Duodenal mucosa (tissue), 2 donors: Measurements from ENCODE around the gene ABCB1.

Experiments
- H3K27ac ChIP-seq: one replicate; pipeline ENCODE4 v1.7.0; 2013; ENCODE audit warnings: low read depth, low read length
- H3K27me3 ChIP-seq, 2 donors: one replicate each; pipeline ENCODE4 v1.7.0; 2013; ENCODE audit warnings: low read length in 2 of 2, control low read depth in 1 of 2; ENCODE audit not compliant: insufficient read depth in 2 of 2, control insufficient read depth in 1 of 2
- H3K36me3 ChIP-seq, 2 donors: one replicate each; pipeline ENCODE4 v1.7.0; 2013; ENCODE audit warnings: low read length in 2 of 2, control low read depth in 1 of 2; ENCODE audit not compliant: insufficient read depth in 2 of 2, control insufficient read depth in 1 of 2
- H3K4me1 ChIP-seq, 2 donors: one replicate each; pipeline ENCODE4 v1.7.0; 2013; ENCODE audit warnings: low read length in 2 of 2, control low read depth in 1 of 2; ENCODE audit not compliant: insufficient read depth in 2 of 2, control insufficient read depth in 1 of 2
- H3K4me3 ChIP-seq, 2 donors: one replicate each; pipeline ENCODE4 v1.7.0; 2013; ENCODE audit warnings: low read length in 2 of 2, low read depth in 1 of 2
- H3K9ac ChIP-seq, 2 donors: one replicate each; pipeline ENCODE4 v1.7.0; 2013; ENCODE audit warnings: low read length in 2 of 2, low read depth in 1 of 2
- H3K9me3 ChIP-seq, 2 donors: one replicate each; pipeline ENCODE4 v1.7.0; 2013; ENCODE audit warnings: low read length in 2 of 2, control low read depth in 1 of 2; ENCODE audit not compliant: control insufficient read depth in 1 of 2

The ABCB1 gene

DNA sequence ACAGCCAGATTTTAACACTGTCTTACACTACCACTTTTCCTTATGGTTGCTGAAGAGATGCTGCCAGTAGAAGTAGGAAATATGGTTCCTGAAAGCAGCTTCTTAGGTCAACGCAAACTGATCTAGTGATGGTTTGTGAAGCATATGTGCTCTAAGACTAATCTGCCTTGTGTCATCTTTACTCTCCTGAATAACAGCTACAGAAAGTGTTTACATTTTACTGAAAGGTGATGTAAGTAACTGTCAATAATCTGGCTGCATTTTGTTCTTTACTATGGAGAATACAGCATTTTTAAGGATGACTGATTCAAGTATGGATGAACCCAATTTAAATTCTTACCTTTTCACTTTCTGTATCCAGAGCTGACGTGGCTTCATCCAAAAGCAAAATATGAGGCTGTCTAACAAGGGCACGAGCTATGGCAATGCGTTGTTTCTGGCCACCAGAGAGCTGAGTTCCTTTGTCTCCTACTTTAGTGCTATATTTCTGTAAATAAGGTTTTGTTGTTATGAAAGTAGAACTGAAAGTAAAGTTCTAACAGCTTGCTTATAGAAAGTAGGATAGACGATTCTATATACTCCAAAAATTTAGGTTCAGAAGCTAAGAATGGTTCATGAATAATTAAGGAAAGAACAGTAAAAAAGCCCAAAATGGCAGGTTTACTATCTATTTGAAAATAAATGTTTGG lies 95.0 kb downstream of the ABCB1 start:
- H3K9ac ChIP-seq, result no peak overlapping the region
- H3K4me3 ChIP-seq, result no peak overlapping the region
- no peaks in the 10 kb centered on the region for H3K4me1 ChIP-seq
- H3K27me3 ChIP-seq, result no peaks in the 10 kb centered on the region
- H3K36me3 ChIP-seq, result peaks cover 0 to 4% of the 10 kb centered on the region in 2 donors
- H3K9me3 ChIP-seq, result no peaks in the 10 kb centered on the region
- H3K27ac ChIP-seq, result no peak overlapping the region

DNA sequence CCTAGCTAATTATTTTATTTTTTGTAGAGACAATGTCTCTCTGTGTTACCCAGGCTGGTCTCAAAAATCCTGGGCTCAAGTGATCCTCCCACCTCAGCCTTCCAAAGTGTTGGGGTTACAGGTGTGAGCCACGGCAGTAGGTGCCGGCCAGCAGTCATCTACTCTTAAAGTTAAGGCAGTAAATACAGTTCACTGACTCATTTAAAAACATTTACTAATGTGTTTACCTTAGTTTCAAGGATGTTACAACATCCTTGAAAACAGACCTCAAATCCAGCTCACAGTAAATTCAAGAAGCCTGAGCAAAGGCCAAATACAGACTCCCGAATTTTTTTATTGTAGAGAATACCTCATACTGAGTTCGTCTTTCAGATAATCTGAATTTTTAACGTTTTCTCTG lies 95.6 kb downstream of the ABCB1 start:
- no peak overlapping the region for H3K27ac ChIP-seq
- H3K4me3 ChIP-seq, result no peak overlapping the region
- H3K4me1 ChIP-seq, result no peaks in the 10 kb centered on the region
- H3K9me3 ChIP-seq, result no peaks in the 10 kb centered on the region
- H3K27me3 ChIP-seq, result no peaks in the 10 kb centered on the region
- no peak overlapping the region for H3K9ac ChIP-seq
- peaks cover 0 to 4% of the 10 kb centered on the region in 2 donors for H3K36me3 ChIP-seq

DNA sequence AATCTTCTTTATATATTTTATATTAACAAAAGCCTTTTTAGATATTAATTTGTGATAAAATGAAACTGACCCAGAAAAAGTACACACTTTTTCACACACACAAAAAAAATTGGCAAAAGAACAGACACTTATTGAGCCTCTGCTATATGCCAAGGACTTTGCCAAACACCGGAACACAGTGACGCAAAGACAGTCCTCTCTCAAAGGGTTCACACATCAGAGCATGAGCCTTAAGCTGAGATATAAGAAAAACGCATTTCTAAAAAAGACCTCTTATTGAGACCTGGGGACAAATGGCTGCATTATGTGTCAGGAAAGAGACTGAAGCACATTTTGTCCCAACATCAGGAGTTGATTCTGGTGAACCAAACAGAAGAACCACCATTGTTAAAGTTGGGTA lies 101.2 kb downstream of the ABCB1 start:
- no peak overlapping the region for H3K27ac ChIP-seq
- H3K27me3 ChIP-seq, result no peaks in the 10 kb centered on the region
- H3K9ac ChIP-seq, result no peak overlapping the region
- H3K9me3 ChIP-seq, result no peaks in the 10 kb centered on the region
- no peaks in the 10 kb centered on the region for H3K36me3 ChIP-seq
- H3K4me3 ChIP-seq, result no peak overlapping the region
- H3K4me1 ChIP-seq, result no peaks in the 10 kb centered on the region

DNA sequence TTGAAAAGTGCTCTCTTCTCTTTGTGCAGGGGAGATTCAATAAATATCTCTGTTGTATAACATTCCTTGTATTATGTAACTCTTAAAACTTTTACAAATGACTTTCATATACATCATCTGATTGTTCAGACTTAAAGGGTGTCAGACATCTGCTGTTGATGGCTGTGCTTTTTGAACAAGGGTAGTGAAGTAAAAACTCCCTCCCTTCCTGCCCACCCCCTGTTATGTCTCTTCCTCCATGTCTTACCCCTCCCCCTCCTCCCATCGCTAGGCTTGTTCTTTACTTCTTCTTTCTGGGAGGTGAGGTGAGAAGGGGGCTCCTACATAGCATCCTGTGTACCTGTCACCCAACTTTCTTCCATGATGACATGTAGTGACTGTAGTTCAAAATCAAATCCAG lies 101.8 kb downstream of the ABCB1 start:
- Histone ChIP-seq H3K36me3 (no peaks in the 10 kb centered on the region), H3K9ac (no peak overlapping the region), H3K27me3 (no peaks in the 10 kb centered on the region), H3K4me3 (no peak overlapping the region), H3K4me1 (no peaks in the 10 kb centered on the region), H3K27ac (no peak overlapping the region), H3K9me3 (no peaks in the 10 kb centered on the region)

DNA sequence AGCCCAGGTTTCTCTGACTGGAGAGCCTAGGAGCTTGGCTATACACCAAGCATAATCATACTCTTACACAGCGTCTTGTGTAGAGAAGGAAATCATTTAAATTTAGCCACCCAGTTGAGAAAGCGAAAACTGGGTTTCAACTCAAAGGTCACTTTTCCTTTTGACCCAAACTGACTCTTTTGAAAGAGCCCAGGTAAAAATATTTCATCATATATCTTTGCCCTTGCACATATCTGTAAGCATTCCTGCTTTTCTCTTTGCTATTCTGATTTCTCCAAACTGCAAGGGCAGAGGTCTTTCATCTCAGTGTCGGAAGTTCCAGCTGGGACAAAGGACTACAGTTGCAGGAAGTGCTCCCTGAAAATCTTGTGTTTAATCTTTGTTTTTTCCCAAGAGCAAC lies 103.2 kb downstream of the ABCB1 start:
- Histone ChIP-seq H3K9me3 (no peaks in the 10 kb centered on the region), H3K4me1 (no peaks in the 10 kb centered on the region), H3K27me3 (no peaks in the 10 kb centered on the region)

DNA sequence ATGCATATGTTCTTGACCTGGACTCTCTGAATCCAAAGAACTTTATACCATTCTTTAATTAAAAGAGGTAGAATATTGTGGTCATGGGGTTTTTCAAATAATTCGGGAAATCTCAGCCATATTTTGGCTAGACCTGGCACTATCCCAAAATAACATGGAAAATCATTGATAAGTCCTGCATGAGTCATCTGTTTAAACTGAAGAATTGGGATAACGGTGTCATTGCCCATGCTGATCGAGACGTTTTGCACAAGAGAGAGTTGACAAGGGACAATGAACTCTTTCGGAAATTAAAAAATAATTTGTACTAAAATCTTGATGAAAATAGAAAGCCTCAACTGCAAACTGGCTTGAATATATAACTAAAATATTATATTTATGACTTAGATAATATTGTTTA lies 105.3 kb downstream of the ABCB1 start:
- Histone ChIP-seq H3K4me3 (no peak overlapping the region), H3K27ac (no peak overlapping the region), H3K4me1 (no peaks in the 10 kb centered on the region), H3K27me3 (peaks cover 0 to 2% of the 10 kb centered on the region in 2 donors), H3K9ac (no peak overlapping the region), H3K9me3 (no peaks in the 10 kb centered on the region), H3K36me3 (no peaks in the 10 kb centered on the region)

More for the DNA sequence above, 103.2 kb downstream of the ABCB1 start:
- no peak overlapping the region for H3K9ac ChIP-seq
- no peak overlapping the region for H3K27ac ChIP-seq
- no peaks in the 10 kb centered on the region for H3K36me3 ChIP-seq
- no peak overlapping the region for H3K4me3 ChIP-seq

DNA sequence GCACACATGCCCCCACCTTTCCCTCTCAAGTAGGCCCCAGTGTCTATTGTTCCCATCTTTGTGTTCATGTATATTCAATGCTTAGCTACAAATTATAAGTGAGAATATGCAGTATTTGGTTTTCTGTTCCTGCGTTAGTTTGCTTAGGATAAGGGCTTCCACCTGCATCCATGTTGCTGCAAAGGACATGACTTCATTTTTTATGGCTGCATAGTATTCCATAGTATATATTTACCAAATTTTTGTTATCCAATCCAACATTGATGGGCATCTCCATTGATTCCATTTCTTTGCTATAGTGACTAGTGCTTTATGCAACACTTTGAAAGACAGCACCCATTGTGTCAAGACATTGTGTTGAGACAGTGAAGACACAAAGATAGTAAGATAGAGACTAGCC lies 106.2 kb downstream of the ABCB1 start:
- Histone ChIP-seq H3K9me3 (no peaks in the 10 kb centered on the region), H3K27me3 (peaks cover 0 to 2% of the 10 kb centered on the region in 2 donors), H3K4me3 (no peak overlapping the region), H3K4me1 (no peaks in the 10 kb centered on the region), H3K27ac (no peak overlapping the region), H3K9ac (no peak overlapping the region), H3K36me3 (no peaks in the 10 kb centered on the region)

DNA sequence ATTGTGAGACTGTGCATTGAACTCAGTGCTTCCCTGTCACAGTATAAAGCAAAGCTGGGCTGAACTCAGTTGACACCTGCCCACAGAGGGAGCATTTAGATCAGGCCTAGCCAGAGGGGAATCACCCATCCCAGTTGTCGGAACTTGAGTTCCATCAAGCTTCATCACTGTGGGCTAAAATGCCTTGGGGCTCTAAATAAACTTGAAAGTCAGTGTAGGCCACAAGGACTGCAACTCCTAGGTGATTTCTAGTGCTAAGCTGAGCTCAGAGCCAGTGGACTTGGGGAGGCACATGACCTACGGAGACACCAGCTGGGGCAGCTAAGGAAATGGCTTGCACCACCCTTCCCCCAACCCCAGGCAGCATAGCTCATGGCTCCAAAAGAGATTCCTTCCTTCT lies 117.6 kb downstream of the ABCB1 start:
- Histone ChIP-seq H3K27me3 (no peaks in the 10 kb centered on the region), H3K36me3 (no peaks in the 10 kb centered on the region), H3K27ac (no peak overlapping the region), H3K9ac (no peak overlapping the region), H3K9me3 (no peaks in the 10 kb centered on the region), H3K4me3 (no peak overlapping the region), H3K4me1 (no peaks in the 10 kb centered on the region)

DNA sequence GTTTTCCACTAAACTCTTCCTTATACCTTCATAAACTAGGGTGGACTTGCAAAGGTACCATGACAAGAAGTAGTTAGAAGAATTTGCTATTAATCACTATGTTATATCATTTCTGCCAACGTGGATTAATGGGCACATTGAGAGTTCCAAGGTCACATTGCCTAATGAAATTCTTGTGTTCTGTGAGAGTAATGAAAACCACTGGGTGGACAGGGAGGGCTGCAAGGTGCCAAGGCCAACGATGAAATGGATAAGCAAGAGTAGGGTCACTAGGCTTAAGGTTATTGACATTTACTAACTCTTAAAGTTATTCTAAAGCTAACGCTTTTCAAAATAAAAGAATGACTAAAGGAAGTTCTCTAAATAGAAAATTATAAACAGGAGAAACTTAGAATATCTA lies 118.6 kb downstream of the ABCB1 start:
- Histone ChIP-seq H3K27ac (no peak overlapping the region), H3K4me3 (no peak overlapping the region)

DNA sequence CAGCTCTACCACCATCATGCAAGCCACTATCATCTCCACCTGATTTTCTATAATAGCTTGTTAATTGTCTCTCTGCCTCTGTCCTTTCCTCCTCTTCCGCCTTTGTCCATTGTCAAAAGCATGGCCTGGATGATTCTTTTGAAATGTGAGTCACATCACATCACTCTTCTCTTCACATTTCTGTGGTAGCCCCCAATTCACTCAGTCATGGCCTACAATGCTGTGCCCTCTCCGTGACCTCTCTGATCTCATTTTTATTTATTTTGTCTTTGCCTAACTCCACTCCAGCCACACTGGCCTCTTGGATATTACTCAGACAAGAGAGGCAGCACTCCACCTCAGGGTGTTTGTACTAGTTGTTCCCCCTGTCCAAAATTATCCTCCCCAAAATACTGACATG lies 120.3 kb downstream of the ABCB1 start:
- Histone ChIP-seq H3K27ac (no peak overlapping the region), H3K9me3 (no peaks in the 10 kb centered on the region), H3K4me3 (no peak overlapping the region), H3K27me3 (peaks cover 0 to 15% of the 10 kb centered on the region in 2 donors), H3K9ac (no peak overlapping the region), H3K36me3 (no peaks in the 10 kb centered on the region), H3K4me1 (peaks cover 0 to under 1% of the 10 kb centered on the region in 2 donors)

More for the DNA sequence above, 118.6 kb downstream of the ABCB1 start:
- Histone ChIP-seq H3K4me1 (no peaks in the 10 kb centered on the region), H3K9me3 (no peaks in the 10 kb centered on the region), H3K9ac (no peak overlapping the region), H3K27me3 (peaks cover 0 to 4% of the 10 kb centered on the region in 2 donors), H3K36me3 (no peaks in the 10 kb centered on the region)
